GM19468 (cell line): ENCODE measurements around the gene TMEM30B.

Experiments used
- ATAC-seq: cut with Tn5 transposase; IDR thresholded peaks from one replicate; pipeline ENCODE4 v1.9.1; 2021; ENCODE audit warnings: mild to moderate bottlenecking, moderate library complexity, moderate number of reproducible peaks; ENCODE audit not compliant: unreplicated experiment; ENCODE audit errors: extremely low read depth

Gene TMEM30B

DNA sequence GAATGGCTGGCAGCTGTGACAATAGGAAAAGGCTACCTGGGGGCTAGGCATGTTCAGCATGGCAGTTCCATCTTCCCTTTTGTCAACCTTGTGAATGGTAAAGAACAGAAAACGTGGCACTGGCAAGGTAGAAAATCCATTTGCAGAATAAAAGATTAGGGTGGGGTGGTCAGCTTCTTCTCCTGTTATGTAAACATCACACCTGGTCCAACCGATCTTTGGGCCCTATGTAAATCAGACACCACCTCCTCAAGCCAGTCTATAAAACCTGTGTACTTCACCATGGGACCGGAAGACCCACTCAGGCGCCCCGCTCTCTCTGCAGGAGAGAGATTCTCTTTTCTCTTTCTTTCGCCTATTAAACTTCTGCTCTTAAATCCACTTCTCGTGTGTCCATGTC is 19.6 kb upstream of the TMEM30B start:
- ATAC-seq: no peak

GRCh38 chr14:61300209-61300608 is 19.1 kb upstream of the TMEM30B start:
- ATAC-seq: no peak

GRCh38 chr14:61298824-61299223 is 17.7 kb upstream of the TMEM30B start:
- no peak for ATAC-seq

GRCh38 chr14:61297581-61297980 is 16.4 kb upstream of the TMEM30B start:
- no peak for ATAC-seq

DNA sequence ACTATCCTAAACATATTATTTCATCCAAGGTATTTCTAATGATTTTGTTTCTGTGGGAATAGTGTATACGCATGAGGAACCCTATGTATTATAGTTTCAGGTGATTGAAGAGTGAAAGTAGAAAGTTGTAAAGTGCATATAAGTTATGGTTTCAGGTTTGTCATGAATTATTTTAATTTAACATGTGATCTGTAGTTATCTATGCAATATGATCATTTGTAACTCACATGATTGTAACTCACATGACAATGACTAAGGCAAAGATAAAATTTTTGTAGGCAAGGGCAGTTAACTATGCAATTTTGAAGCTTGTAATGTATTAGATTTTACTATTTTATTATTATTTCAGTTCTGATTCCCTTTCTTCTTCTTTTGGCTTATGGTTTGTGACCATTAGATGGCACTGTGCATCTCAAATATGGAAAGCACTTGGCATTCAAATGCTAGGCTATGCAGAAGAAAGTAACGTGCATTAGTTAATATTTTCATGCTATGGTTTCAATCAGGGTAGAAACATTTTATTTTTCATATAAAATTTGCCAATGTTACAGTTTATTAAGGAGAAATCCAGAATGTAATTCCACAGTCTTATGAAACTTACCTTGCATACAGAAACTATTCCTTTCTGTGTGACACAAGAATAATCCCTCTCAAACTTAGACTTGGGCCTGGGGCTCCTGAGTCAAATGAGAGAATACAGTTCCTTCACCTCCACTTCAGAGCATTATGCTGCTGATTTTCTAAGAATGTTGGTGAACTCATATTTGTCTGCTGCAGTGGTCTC is 15.8 kb upstream of the TMEM30B start:
- no peak for ATAC-seq

DNA sequence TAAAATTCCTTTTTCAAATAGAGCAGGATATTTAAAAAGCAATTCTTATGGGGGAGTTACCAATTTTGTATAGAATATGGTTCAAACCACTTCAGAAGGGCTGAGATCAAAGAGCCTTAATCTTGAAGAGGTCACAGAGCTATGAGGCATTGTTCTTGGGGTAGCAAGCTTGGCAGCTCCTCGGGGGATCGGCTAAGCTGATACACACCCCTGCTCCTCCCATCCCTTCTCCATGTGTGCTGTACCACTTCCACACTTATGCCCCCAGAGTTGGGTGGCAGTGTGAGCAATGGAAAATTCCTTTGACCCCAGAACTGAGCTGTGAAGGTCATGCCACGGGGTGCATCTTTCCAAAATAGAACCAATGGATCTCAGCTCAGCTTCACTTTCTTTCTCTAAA is 15.0 kb upstream of the TMEM30B start:
- no peak for ATAC-seq

DNA sequence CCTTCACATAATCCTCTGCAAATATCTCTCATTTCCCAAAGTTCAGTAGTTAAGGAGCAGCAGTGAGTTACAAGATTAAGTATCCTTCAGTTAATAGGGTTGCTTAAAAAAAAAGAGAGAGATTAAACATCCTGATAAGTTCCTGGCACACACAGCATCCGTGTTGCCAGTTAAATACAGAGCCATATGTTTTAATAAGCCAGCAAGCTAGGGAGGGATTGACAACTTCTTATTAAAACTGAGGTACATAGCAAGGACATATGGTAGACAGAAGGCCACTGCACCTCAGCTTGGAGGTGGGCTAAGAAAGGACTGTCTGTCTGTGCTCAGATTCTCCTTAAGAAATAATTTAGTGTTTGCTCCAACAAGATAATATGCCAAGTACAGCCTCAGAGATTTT is 9.6 kb upstream of the TMEM30B start:
- ATAC-seq: no peak

DNA sequence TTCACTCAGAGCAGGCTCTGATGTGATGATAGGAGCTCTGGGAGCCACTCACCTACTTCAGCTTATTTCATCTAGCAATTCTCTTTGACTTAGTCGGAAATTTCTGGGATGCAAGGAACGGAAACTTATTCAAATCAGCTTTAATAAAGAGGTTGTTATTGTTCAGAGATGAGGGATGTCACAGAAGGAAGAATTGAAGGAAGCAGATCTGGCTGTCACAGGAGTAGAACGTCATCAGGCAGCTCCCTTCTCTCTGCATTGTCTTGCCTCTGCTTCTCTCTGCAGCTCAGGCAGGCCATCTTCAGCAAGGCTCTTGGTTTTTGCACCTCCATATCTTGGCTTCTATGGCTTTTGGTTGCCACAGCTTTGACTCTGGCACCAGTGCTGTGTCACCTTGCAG is 7.6 kb upstream of the TMEM30B start:
- ATAC-seq: no peak

DNA sequence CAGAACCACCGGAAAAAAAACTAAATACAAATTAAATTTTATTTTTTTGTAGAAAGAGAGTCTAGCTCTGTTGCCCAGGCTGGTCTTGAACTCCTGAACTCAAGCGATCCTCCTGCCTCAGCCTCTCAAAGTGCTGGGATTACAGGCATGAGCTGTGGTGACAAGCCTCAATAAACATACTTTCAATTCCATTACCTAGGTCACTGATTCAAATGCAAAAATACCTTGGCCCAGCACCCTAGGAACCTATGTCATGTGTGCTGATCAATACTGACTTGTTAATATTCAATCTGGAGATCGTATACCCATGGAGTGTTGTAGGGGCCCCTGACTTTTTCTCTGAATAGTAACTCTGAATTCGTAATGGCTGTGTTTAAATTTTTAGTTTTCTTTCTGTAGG is 7.1 kb upstream of the TMEM30B start:
- no peak for ATAC-seq

DNA sequence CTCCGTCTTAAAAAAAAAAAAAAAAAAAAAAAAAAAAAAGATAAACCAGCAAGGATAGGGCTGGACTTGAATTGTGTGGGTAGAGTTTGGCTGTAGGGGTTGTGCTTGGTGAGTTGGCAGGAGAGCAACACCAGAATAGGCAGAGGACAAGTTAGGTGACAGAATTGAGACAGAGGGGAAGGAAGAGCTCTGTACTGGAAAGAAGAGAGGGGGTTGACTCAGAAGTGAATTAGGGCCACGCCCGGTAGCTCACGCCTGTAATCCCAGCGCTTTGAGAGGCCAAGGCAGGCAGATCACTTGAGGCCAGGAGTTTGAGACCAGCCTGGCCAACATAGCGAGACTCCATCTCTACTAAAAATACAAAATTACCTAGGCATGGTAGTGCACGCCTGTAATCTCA is 6.1 kb upstream of the TMEM30B start:
- ATAC-seq: no peak

DNA sequence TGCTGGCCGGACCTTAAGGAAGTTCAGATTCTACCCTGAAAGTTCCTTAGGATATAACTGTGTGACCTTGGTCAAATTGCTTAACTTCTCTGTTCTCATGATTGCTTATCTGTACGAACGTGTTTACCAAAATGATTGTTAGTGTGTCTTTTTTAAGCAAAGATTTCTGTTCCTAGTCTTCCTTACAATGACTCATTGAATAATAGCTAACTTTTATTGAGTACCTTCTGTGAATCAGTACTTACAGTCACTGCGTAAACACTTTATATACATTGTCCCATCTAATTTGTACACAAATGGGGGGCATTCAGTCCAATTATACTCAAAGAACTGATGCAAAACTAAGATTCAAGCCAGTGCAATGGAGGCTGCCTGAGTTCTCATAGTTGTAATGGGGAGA is 4.2 kb upstream of the TMEM30B start:
- no peak for ATAC-seq

GRCh38 chr14:61284001-61284400 is 2.9 kb upstream of the TMEM30B start:
- ATAC-seq: no peak

DNA sequence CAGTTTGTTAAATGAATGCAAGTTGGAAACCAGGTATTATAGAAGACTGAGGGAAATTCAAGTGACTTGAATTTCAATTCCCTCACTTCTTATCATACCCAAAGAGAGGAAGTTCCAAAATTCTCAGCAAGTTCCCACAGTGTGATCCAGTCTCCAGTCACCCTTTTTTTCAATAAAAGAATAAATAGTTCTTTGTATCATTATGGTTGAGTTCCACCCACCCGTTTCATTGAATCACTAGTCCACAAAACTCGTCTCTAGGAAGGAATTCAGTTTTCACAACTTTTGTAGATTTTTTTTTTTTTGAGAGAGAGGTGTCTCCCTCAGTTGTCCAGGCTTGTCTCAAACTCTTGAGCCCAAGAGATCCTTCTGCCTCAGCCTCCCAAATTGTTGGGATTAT is 1.6 kb upstream of the TMEM30B start:
- no peak for ATAC-seq

DNA sequence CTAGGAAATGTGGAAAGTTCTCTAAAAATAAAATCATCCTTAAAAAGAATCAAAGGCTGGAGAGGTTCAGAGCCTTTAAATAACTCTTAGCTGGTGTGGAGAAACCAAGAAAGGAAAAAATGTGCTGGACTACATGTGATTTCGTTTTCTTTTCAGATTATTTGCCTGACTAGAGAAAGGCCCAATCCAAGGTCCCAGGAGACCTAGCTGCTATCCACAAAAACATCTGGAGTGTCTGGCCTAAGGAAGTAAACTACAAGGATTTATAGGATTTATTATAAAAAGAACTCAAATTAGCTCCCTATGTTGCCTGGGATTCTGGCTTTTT is 774 bp upstream of the TMEM30B start:
- no peak for ATAC-seq

GRCh38 chr14:61280526-61281185 is 482 bp downstream of the TMEM30B start:
- no peak for ATAC-seq

DNA sequence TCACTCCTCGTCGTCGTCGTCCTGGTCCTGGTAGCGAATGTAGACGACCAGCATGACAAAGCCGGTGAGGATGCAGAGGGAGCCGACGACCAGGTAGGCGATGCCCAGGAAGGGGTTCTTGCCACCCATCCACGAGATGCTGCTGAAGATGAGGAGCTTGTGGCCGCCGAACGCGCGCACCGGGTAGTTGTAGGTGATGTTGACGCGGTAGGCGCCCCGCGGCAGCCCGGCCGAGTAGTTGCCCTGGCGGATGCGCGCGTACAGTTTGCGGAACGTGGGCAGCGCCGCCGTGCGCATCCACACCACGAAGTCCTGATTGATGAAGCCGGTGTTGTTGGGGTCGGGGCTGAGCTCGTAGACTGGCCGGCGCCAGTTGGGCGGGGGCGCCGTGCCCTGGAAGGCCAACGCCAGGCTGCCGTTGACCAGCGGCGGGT is 1.0 kb downstream of the TMEM30B start:
- ATAC-seq: no peak

- ATAC-seq: no peak
Observed at GRCh38 chr14:61279082-61279481, 2.1 kb downstream of the TMEM30B start.

- ATAC-seq: no peak
Observed at GRCh38 chr14:61277784-61278183, 3.4 kb downstream of the TMEM30B start.

DNA sequence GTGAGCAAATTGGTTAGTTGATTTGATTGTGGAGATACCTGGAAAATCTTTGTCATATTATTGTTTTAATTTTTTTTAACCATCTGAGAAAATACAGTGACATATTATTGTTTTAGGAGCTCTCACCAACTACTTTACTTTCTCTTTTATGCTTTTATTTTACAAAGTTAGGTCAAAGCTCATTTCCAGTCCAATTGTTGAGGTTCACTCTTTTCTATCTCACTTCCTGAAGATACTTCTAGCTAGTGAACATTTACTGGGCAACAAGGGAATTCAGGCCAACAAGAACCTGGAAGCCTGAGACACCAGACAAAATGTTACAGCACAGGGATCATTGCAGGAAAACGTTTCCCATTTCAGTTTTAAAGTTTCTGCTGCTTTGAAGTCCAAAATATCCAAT is 3.9 kb downstream of the TMEM30B start:
- ATAC-seq: no peak

DNA sequence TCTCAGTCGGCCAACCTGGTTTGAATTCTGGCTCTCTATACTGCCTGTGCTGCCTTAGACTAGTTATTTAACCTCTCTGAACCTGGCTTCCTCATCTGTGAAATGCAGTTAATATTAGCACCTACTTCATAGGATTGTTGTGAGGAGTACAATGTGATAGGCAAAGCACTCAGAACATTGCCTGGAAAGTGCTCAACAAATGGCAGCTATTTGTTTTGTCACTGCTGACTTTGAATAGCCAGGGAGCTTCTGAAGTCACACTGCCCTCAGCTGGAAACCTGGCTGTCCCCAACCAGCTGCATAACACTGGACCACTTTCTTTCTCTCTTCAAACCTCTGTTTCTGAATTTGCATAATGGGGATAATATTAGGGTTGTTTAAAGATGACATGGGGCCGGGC is 9.6 kb downstream of the TMEM30B start:
- no peak for ATAC-seq

- ATAC-seq: no peak
Observed at GRCh38 chr14:61270714-61271113, 10.4 kb downstream of the TMEM30B start.
